Pulmonary artery endothelial cell (primary cell): ENCODE measurements around the gene AP5S1. TPM values are rescaled to one million over a fixed set of nuclear protein-coding genes. Genes with fewer than 3 reads are reported as not detected.
"Not testable (repeated sequence)": the region's sequence is repeated elsewhere in the genome, so short reads cannot be mapped to it uniquely, and the experiment has no call there.

Experiments
- DNase-seq: peaks from one replicate; pipeline ENCODE4 v3.0.0-alpha.2; 2011; ENCODE audit warnings: low read depth, low spot score
- total RNA-seq: library from RNA; depleted of rRNA; stranded (reverse); fragments of >200 nt; gene quantifications from 2 replicates; pipeline ENCODE4 v1.2.3, GENCODE V29; 2014

AP5S1 gene
- total RNA-seq, 1 donor from 2014 or later, result 18.6 TPM

DNA sequence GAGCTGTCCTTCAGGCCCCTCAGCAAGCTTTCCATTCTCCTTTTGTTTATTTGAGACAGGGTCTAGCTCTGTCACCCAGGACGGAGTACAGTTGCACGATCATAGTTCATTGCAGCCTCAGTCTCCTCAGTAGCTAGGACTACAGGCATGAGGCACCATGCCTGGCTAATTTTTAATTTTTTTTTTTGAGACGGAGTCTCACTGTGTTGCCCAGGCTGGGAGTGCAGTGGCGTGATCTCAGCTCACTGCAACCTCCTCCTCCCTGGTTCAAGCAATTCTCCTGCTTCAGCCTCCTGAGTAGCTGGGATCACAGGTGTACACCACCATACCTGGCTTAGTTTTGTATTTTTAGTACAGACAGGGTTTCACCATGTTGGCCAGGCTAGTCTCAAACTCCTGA, 31.1 kb upstream of the AP5S1 start:
- not testable (repeated sequence) for DNase-seq

DNA sequence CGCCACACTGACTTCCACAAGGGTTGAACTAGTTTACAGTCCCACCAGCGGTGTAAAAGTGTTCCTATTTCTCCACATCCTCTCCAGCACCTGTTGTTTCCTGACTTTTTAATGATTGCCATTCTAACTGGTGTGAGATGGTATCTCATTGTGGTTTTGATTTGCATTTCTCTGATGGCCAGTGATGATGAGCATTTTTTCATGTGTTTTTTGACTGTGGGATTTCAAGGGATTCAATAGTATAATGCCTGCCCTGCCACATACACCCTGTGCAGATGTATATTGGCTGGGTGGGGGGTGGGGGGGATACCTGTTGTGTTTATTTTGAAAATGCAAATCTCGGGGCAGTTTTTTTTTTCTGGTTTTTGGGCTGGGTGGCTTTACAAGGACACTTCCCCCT, 26.2 kb upstream of the AP5S1 start:
- DNase-seq, result not testable (repeated sequence)

DNA sequence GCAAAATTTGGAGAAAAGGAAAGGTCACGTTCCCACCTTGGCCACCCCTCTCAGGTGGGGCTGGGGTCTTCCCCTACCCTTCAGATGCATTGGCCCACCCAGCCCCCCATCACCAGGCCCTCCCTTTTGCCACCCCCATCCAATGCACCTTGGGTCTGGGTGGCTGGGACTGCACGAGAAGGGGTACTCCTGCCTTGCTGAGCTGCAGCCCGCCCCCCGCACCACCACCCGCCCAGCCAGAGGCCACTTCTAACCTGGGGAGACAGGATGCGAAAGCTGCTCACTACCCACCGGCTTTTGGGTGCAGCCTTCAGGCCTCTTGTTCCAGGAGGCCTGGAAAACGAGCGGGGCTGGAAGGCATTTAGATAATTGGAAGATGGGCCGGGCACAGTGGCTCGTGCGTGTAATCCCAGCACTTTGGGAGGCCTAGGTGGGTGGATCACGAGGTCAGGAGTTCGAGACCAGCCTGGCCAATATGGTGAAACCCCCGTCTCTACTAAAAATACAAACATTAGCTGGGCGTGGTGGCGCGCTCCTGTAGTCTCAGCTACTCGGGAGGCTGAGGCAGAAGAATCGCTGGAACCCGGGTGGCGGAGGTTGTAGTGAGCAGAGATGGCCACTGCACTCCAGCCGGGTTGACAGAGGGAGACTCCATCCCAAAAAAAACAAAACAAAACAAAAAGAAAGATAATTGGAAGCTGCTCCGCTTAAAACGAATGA, 25.5 kb upstream of the AP5S1 start:
- no peak for DNase-seq

DNA sequence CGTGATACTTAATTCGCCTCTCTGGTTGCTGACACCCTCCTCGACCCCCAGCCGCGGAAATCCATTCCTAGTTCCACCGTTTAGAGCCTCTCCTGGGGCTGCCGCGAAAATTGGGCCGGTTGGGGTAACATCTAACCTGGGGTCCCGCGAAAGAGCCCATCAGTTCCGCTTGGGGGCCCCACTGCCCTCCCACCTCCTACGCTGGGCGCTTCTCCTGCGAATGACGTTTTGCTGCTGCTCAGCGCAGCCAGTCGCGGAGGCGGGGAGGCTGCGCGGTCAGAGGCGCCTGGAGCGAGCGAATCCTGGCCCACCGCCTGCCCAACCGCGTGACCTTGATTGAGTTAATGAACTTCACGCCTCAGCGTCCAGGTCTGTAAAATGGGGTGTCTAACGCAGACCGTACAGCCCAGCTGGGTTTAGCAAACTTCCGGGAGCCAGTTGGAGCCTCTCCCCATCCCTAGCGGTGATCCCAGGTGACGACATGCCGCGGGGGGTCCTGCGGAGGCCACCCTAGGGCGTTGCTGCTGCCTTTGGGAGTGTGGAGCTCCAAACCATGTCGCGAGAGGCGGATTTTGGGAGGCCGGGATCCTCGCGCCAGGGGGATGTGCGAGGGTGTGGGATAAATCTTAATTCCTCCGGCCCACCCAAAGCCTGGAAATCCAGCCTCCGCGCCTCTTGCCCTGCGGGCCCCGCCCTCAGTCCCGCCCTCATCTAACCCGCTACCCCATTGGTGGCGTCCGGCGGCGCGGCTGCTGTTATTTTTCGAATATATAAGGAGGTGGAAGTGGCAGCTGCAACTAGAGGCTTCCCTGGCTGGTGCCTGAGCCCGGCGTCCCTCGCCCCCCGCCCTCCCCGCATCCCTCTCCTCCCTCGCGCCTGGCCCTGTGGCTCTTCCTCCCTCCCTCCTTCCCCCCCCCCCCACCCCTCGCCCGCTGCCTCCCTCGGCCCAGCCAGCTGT, 24.6 kb upstream of the AP5S1 start, which contains the start of gene CDC25B:
Gene CDC25B, plus strand, starts transcription at position 800 of the 958 bp plus-strand sequence. CDS start 222 bp downstream, outside the sequence.
- DNase-seq, result no peak

DNA sequence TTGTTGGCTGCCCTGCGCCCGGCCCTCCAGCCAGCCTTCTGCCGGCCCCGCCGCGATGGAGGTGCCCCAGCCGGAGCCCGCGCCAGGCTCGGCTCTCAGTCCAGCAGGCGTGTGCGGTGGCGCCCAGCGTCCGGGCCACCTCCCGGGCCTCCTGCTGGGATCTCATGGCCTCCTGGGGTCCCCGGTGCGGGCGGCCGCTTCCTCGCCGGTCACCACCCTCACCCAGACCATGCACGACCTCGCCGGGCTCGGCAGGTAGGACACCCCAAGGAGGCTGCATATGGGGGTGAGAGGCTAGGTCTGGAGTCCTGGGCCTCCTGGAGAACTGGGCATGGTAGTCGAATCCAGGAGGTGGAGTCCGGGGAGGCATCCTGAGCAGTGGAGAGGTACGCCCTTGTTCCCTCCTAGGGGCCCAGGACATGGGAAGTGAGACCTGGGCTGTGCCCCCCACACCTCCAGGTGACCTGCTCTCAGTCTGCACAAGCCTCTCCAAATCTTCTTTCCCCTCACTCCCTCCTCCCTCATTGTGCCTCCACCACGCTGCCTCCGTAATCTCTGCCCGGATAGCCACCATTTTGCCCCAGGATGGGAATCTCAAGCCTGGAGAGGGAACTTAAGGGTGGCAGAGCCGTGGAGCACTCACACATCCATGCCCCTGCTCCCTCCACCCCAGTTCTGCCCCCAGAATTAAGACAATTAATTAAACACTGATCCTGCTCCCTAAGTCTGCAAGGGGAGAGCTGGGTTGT, 23.7 kb upstream of the AP5S1 start:
- no peak for DNase-seq

DNA sequence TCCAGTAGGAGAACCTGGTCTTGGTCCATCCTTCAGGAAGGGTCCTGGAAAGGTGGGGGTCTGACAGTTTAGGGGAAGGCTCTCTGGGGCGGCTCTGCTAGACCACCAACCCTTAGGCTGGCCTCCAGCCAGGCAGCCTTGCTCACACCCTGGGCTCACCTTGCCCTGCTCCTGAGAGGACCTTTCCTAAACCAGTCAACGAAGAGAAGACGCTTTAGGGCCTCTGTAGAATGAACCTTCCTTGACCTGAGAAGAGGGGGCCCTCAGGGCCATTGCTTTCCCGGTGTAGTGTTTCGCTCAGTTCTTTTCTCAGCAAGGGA, 23.2 kb upstream of the AP5S1 start:
- no peak for DNase-seq

DNA sequence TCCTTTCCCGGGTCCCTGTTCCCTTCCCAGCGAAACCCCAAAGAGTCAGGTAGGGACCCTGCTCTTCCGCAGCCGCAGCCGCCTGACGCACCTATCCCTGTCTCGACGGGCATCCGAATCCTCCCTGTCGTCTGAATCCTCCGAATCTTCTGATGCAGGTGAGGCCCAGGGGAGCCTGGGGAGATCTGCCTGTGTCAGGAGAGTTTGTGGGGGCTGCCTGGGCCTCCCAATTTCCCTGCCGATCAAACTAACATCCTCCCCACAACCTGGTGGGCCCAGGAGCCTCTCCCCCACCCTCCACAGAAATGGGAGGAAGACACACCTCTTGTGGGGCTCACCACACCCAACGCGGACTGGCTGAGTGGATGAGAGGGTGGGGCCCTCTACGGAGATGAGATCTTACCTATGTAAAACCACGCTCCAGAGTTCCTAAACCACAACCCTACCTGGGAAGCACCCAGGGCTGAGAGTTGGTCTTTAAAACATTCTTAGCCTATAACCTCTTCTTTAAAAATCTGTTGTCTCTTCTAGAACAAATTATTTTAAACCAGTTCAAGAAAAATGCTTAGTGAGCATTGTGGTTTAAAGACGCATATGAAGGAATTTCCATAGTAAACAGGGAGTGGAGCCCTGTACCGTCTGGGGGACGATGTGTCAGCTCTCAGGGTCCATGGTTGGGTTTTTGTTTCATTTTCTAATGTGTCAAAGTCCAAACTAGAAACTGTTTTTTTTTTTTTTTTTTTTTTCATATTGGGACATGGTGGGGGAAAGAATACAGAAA, 22.6 kb upstream of the AP5S1 start:
- no peak for DNase-seq

DNA sequence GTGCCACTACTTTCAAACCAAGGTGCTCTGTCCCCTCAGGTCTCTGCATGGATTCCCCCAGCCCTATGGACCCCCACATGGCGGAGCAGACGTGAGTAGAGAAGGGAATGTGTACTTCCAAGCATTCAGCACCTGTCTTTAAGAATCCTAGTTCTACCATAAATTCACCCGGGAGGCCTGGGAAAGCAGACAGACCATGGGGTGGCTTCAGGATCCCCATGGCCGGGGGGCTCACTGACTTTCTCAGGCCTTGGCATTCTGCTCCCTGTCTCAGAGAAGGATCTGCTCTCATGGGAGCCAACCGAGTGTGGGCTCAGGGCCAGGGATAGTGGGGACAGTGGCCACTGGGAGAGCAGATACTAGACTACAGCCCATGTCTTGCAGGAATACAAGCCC, 22.0 kb upstream of the AP5S1 start:
- DNase-seq, result no peak

DNA sequence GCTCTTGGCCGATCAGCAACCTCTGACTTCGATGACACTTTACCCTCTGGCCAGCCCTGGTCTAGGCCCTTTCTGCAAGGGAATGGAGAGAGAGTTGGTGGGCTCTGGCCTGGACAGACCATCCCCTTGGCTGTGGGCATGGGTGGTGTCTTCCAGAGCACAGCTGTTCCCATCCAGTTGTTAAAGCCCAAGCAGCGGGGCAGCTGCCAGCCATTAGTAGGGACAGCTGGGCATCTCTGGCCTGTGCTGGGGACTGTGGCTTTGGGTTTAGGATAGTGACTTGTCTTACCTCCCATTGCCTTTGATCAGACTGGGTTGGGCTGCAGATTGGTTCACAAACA, 21.5 kb upstream of the AP5S1 start:
- DNase-seq, result no peak

DNA sequence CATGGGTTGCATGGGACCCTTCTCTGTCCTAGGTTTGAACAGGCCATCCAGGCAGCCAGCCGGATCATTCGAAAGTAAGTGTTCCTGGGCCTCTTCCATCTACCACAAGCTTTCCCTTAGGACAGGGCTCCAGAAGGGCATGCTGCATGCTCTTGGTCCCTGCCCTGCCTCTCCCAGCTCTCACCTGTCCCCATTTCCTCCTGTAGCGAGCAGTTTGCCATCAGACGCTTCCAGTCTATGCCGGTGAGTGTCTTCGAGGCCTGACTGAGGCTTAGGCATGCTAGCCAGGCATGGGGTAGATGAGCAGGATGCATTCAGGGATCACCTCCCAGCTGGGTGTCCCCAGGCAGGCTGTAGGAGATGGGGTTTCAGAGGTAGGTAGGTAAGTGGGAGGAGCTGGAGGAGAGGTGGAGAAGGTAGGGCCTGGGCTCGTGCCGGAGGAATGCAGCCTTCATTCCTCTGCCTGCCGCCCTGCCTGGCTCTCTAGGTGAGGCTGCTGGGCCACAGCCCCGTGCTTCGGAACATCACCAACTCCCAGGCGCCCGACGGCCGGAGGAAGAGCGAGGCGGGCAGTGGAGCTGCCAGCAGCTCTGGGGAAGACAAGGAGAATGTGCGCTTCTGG, 20.0 kb upstream of the AP5S1 start:
- DNase-seq, result no peak

DNA sequence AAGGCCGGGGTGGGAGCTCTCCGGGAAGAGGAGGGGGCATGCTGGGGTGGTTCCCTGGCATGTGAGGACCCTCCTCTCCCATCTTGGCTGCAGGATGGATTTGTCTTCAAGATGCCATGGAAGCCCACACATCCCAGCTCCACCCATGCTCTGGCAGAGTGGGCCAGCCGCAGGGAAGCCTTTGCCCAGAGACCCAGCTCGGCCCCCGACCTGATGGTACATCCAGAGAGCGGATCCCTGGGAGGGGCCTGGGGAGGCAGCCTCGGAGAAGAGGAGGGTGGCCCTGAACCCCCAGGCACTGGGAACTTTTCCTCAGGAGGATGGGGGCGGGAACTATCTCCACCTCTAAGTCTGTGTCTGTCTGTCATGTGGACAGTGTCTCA, 19.5 kb upstream of the AP5S1 start:
- DNase-seq, result no peak

DNA sequence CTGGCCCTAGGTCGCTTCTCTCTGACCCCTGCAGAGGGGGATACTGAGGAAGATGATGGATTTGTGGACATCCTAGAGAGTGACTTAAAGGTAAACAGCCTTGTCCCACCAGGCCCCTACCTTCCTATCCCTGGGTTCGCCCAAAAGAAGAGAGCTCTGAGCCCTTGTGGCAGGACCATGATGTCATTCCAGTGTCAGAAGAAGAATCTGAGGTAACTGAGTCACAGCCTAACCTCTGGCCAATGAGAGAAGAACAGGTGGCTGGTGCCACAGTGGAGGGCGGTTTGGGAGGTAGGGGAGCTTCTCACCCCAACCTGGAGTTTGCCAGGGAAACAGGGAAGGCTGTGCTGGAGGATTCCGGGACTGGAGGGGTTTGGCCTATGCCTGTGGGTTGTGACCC, 19.0 kb upstream of the AP5S1 start:
- DNase-seq, result no peak

DNA sequence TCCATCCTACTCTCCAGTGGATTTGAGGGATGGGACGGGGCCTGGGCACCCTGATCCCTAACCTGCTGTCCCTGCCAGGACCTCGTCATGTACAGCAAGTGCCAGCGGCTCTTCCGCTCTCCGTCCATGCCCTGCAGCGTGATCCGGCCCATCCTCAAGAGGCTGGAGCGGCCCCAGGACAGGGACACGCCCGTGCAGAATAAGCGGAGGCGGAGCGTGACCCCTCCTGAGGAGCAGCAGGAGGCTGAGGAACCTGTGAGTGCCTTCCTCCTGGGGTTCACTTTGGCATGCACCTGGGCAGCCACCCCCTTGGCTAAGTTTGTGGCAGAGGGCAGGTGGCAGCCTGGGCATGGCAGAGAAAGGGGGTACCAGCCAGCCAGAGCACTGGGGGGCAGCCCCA, 18.5 kb upstream of the AP5S1 start:
- no peak for DNase-seq

DNA sequence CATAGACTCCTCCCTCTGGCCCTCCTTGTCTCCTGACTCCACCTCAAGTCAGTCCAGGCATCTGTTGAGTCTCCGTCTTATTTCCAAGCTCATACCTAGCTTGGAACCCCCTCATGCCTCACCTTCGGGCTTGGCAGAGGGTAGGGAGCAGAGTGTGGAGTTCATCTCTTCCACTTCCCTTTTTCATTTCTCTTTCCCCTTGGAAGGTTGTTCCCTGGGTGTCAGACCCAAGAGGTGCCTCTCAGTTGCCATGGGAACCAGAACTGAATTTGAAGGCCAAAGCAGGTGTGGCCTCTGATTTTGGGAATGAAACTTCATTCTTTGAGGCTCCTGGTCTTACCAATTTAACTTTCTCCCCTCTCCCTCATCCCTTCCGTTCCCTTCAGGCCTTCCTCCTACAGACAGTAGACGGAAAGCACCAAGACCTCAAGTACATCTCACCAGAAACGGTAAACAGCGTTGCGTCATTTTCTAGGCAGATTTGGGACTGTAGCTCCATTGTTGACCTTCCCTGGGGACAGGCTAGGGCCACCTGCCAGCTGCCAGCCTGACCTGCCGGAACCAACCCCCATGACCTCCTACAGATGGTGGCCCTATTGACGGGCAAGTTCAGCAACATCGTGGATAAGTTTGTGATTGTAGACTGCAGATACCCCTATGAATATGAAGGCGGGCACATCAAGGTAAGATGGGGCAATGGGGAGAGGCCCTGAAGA, 17.7 kb upstream of the AP5S1 start:
- DNase-seq, result no peak

DNA sequence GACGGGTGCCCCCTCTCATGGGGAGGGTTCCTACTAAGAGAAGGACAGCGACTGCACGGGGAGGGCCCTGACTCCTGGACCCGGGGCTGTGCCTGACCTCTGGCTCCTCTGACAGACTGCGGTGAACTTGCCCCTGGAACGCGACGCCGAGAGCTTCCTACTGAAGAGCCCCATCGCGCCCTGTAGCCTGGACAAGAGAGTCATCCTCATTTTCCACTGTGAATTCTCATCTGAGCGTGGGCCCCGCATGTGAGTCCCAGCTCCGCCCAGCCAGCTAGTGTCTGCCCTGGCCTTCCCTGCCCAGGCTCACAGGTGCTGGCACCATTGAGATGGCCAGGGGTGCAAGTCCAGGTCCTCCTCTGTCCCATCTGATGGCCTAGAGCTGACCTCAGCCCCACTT, 17.1 kb upstream of the AP5S1 start:
- no peak for DNase-seq

DNA sequence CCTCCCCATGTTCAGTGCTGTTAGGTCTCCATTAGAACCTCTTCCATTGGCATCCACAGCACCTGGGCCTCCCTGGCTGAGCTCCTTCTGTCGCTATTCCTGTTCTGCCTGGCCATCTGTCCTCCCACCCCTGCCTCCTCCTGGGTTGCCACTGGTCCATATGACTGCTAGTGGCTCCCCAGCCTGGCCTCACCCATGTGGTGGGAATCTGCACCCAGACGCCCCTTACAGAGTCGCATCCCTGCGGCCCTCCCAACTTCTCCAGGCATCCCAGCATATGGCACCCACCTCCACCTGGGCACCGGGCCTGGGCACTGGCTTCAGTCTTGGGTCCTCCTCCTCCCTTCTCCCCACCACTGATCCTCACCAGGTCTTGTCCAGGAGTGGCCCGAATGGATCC, 16.5 kb upstream of the AP5S1 start:
- no peak for DNase-seq

DNA sequence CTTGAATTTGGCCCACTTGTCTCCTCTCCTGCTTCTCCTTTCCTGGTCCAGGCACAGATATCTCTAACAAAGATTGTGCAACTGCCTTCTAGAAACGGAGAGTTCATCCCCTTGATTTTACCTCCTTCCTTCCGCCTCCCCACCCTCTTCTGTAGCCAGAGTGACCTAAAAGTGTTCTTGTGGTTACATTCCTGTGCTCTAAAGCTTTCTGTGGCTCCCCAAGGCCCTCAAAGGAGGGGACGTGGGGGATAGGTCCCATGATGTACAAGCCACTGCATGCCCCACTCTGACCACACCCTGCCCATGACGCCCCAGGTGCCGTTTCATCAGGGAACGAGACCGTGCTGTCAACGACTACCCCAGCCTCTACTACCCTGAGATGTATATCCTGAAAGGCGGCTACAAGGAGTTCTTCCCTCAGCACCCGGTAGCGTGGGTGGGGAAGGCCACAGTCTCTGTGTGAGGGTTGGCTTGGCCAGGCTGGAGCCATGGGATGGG, 16.0 kb upstream of the AP5S1 start:
- no peak for DNase-seq

DNA sequence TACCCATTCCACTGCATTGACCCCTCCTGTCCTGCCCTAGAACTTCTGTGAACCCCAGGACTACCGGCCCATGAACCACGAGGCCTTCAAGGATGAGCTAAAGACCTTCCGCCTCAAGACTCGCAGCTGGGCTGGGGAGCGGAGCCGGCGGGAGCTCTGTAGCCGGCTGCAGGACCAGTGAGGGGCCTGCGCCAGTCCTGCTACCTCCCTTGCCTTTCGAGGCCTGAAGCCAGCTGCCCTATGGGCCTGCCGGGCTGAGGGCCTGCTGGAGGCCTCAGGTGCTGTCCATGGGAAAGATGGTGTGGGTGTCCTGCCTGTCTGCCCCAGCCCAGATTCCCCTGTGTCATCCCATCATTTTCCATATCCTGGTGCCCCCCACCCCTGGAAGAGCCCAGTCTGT, 15.6 kb upstream of the AP5S1 start:
- no peak for DNase-seq

DNA sequence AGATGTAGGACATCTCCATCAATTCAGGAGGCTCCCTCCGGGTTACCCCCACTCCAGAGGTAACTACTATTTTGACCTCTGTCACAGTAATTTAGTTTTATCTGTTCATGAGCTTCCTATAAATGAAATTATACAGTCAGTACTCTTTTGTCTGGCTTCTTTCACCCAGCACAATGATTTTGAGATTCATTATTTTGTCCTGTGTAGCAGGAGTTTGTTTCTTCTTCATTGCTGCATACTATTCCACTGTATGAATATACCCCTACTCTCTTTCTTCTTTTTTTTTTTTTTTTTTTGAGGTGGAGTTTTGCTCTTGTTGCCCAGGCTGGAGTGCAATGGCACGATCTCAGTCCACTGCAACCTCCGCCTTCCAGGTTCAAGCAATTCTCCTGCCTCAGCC, 11.8 kb upstream of the AP5S1 start:
- no peak for DNase-seq
